Measurements from ENCODE around the gene CHST8. TPM values are rescaled to one million over a fixed set of nuclear protein-coding genes. Genes with fewer than 3 reads are reported as not detected.

CHST8 gene
- polyA plus RNA-seq, 1 of the 3 experiments (the other 2 are of a cell fraction): 0.05 TPM

DNA sequence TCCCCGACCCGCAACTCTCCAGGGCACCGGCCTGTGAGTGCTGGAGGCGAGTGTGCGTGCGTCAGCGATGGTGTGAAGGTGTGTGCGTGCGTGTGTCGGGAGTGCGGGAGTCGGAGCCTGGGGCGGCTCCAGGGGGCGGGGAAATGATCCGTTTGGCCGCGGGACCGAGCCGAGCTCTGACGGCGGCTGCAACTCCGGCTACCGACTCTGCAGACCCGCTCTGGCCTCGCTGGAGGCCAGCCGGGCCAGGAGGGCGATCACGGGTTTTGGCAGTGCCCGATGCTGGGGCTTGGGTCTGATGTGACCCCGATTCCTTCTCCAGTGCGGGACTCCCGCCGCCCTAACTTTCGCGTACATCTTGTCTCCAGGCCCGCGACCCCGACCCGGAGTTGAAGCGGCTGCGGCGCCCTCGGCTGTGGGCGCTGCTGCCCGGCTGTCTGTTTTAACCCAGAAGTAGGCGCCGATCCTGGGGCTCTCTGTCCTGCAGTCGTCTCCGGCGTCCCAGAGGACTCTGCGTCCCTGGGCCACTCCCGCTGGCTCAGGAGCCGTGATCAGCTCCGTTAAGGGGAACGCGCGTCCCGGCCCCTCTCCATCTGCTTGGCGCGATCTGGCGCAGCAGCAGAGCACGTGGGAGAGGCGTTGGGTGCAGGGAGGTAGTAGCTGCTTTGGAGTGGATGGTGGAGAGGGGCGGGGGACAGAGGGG, 1.2 kb downstream of the CHST8 start:
- H3K9ac ChIP-seq: no peak overlapping the region
- H3K36me3 ChIP-seq (replicated peaks in 1 of 2; ENCODE audit: control insufficient read depth in 1 of 2, insufficient read depth in 2 of 2, low read length in 1 of 2): no peaks in the 10 kb centered on the region
- peaks cover 17% of the 10 kb centered on the region; the same call in 1 of the 2 replicates for H3K27me3 ChIP-seq (ENCODE audit: insufficient read depth)
- H3K4me1 ChIP-seq (ENCODE audit: control insufficient read depth in 1 of 2, insufficient read depth in 2 of 2, low read depth in 1 of 2, low read length in 1 of 2): peaks cover 0 to 11% of the 10 kb centered on the region in 2 experiments; a peak in 1 of 4 replicates
- no peaks in the 10 kb centered on the region for H3K9me3 ChIP-seq
- WGBS (ENCODE audit: low lambda C conversion rate): 24% methylated on average over 37 of the region's 64 CpGs
- H2AFZ ChIP-seq (ENCODE audit: low read depth): no peak overlapping the region
- CTCF ChIA-PET: interaction anchor here (0.9 to 1.7 kb wide), 10 partner anchors 56 to 381 kb away, joined by 3 to 6 read pairs (median 4); no protein-coding TSS in a partner anchor
- TF ChIP-seq MXI1 (IDR thresholded peaks at IDR 0.05; ENCODE audit: low read depth, low read length): peak; percentile 55; the same call in 1 of the 2 replicates
- TF ChIP-seq RAD21 (IDR thresholded peaks at IDR 0.05; ENCODE audit: low read length): no peak
- H3K79me2 ChIP-seq (ENCODE audit: insufficient read depth): no peaks in the 10 kb centered on the region
- no peaks in the 10 kb centered on the region for H3F3A ChIP-seq (replicated peaks; ENCODE audit: insufficient read depth)
- peak; percentile 72 for DNase-seq
- H3K4me2 ChIP-seq: peak overlapping the region; percentile 44; the same call in 1 of the 2 replicates
- H4K20me1 ChIP-seq (ENCODE audit: insufficient read depth): no peaks in the 10 kb centered on the region
- no peak overlapping the region for H3K27ac ChIP-seq (ENCODE audit: low read depth in 2 of 2, low read length in 1 of 2)
- H3K9me2 ChIP-seq: no peaks in the 10 kb centered on the region
- POLR2A ChIA-PET: no interaction called here
- H3K4me3 ChIP-seq (ENCODE audit: low read depth in 2 of 2, low read length in 1 of 2): peak overlapping the region in 1 of 2 experiments; percentile 49; a peak in 2 of 4 replicates

DNA sequence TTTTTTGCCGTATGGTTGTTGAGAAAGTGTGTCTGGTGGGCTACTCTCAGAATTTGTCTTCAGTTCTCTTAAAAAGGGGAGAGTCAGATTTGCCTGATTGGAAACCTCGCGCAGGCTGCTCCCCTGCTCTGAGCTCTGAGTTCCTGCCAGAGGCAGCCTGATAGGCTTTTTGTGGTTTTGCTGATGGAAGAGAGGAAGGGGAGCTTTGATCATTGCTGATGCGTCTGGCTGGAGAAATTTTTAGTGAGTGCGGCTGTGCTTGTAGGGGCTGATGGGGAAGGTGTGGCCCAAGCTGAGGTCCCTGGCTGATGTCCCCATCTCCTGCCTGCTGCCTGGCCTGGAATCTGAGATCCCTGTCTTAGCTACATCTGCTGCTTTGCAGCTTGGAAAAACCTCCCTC, 2.8 kb downstream of the CHST8 start:
- no peak overlapping the region for H3K4me3 ChIP-seq (ENCODE audit: low read depth in 2 of 2, low read length in 1 of 2)
- no peak for DNase-seq
- no peaks in the 10 kb centered on the region for H3K9me2 ChIP-seq
- no peaks in the 10 kb centered on the region for H4K20me1 ChIP-seq (ENCODE audit: insufficient read depth)
- H3K27ac ChIP-seq (ENCODE audit: low read depth in 2 of 2, low read length in 1 of 2): no peak overlapping the region
- no peaks in the 10 kb centered on the region for H3K9me3 ChIP-seq
- H3K36me3 ChIP-seq (replicated peaks in 1 of 2; ENCODE audit: control insufficient read depth in 1 of 2, insufficient read depth in 2 of 2, low read length in 1 of 2): no peaks in the 10 kb centered on the region
- POLR2A ChIA-PET: no interaction called here
- H3K27me3 ChIP-seq (ENCODE audit: insufficient read depth): peaks cover 17% of the 10 kb centered on the region; the same call in 1 of the 2 replicates
- no peaks in the 10 kb centered on the region for H3F3A ChIP-seq (replicated peaks; ENCODE audit: insufficient read depth)
- H3K79me2 ChIP-seq (ENCODE audit: insufficient read depth): no peaks in the 10 kb centered on the region
- TF ChIP-seq, protein P1, sequence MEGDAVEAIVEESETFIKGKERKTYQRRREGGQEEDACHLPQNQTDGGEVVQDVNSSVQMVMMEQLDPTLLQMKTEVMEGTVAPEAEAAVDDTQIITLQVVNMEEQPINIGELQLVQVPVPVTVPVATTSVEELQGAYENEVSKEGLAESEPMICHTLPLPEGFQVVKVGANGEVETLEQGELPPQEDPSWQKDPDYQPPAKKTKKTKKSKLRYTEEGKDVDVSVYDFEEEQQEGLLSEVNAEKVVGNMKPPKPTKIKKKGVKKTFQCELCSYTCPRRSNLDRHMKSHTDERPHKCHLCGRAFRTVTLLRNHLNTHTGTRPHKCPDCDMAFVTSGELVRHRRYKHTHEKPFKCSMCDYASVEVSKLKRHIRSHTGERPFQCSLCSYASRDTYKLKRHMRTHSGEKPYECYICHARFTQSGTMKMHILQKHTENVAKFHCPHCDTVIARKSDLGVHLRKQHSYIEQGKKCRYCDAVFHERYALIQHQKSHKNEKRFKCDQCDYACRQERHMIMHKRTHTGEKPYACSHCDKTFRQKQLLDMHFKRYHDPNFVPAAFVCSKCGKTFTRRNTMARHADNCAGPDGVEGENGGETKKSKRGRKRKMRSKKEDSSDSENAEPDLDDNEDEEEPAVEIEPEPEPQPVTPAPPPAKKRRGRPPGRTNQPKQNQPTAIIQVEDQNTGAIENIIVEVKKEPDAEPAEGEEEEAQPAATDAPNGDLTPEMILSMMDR (IDR thresholded peaks at IDR 0.05): no peak
- TF ChIP-seq POLR2AphosphoS5 (IDR thresholded peaks at IDR 0.05; ENCODE audit: low read depth, low read length) (no peak), JUND (IDR thresholded peaks at IDR 0.05) (no peak)
- no peak overlapping the region for H3K9ac ChIP-seq
- CTCF ChIA-PET: interaction anchor here (0.7 to 1.6 kb wide), 6 partner anchors 11 to 217 kb away, joined by 3 to 4 read pairs (median 3); no protein-coding TSS in a partner anchor
- peaks cover 0 to 14% of the 10 kb centered on the region in 2 experiments; a peak in 1 of 4 replicates for H3K4me1 ChIP-seq (ENCODE audit: control insufficient read depth in 1 of 2, insufficient read depth in 2 of 2, low read depth in 1 of 2, low read length in 1 of 2)
- 72% methylated on average over 5 of the region's 5 CpGs for WGBS (ENCODE audit: low lambda C conversion rate)
- H2AFZ ChIP-seq (ENCODE audit: low read depth): no peak overlapping the region
- H3K4me2 ChIP-seq: no peak overlapping the region

DNA sequence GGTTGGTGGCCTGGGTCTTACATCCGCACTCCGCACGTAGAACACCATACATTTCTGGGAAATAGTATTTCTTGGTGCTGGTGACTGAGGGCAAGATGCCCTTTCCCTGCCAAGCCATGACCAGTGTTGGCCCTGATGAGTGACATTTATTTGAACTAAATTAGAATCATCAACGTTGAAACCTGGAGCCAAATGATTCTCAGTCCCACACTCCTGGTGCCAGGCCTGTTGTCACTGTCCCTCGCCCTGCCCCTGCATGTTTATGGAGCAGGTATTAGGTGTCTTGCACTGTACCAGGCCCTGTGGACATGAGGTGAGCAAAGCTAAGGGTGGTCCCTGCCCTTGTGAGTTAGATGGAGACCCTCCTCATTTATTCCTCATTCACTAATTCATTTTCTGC, 5.8 kb downstream of the CHST8 start:
- H2AFZ ChIP-seq (ENCODE audit: low read depth): no peak overlapping the region
- DNase-seq: no peak
- no peaks in the 10 kb centered on the region for H3K79me2 ChIP-seq (ENCODE audit: insufficient read depth)
- peaks cover 11% of the 10 kb centered on the region; the same call in 1 of the 2 replicates for H3K27me3 ChIP-seq (ENCODE audit: insufficient read depth)
- no peak overlapping the region for H3K27ac ChIP-seq (ENCODE audit: low read depth in 2 of 2, low read length in 1 of 2)
- no peaks in the 10 kb centered on the region for H3K36me3 ChIP-seq (replicated peaks in 1 of 2; ENCODE audit: control insufficient read depth in 1 of 2, insufficient read depth in 2 of 2, low read length in 1 of 2)
- ChIA-PET POLR2A (no interaction called here), CTCF (interaction anchor here (0.5 to 1.7 kb wide), 2 partner anchors 63 to 197 kb away, joined by 3 to 5 read pairs; no protein-coding TSS in a partner anchor)
- H3K9ac ChIP-seq: no peak overlapping the region
- no peak for TF ChIP-seq GABPA (IDR thresholded peaks at IDR 0.05; ENCODE audit: low read depth)
- no peak for TF ChIP-seq POLR2AphosphoS5 (IDR thresholded peaks at IDR 0.05; ENCODE audit: low read depth, low read length)
- TF ChIP-seq, protein P2, sequence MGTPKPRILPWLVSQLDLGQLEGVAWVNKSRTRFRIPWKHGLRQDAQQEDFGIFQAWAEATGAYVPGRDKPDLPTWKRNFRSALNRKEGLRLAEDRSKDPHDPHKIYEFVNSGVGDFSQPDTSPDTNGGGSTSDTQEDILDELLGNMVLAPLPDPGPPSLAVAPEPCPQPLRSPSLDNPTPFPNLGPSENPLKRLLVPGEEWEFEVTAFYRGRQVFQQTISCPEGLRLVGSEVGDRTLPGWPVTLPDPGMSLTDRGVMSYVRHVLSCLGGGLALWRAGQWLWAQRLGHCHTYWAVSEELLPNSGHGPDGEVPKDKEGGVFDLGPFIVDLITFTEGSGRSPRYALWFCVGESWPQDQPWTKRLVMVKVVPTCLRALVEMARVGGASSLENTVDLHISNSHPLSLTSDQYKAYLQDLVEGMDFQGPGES (IDR thresholded peaks at IDR 0.05; ENCODE audit: low read depth, low read length): no peak
- no peak for TF ChIP-seq RAD21 (IDR thresholded peaks at IDR 0.05; ENCODE audit: low read length)
- TF ChIP-seq FOXJ3 (CRISPR knock-in tag; IDR thresholded peaks at IDR 0.05): no peak
- TF ChIP-seq, protein P3, sequence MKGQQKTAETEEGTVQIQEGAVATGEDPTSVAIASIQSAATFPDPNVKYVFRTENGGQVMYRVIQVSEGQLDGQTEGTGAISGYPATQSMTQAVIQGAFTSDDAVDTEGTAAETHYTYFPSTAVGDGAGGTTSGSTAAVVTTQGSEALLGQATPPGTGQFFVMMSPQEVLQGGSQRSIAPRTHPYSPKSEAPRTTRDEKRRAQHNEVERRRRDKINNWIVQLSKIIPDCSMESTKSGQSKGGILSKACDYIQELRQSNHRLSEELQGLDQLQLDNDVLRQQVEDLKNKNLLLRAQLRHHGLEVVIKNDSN (IDR thresholded peaks at IDR 0.05; ENCODE audit: borderline replicate concordance, low read depth): no peak
- TF ChIP-seq YY1 (IDR thresholded peaks at IDR 0.05; ENCODE audit: low read depth): no peak
- TF ChIP-seq, protein P4, sequence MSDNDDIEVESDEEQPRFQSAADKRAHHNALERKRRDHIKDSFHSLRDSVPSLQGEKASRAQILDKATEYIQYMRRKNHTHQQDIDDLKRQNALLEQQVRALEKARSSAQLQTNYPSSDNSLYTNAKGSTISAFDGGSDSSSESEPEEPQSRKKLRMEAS (IDR thresholded peaks at IDR 0.05; ENCODE audit: low read depth): no peak
- TF ChIP-seq CHD2 (IDR thresholded peaks at IDR 0.05; ENCODE audit: low read length, partially characterized antibody): no peak
- 64% methylated on average over 5 of the region's 5 CpGs for WGBS (ENCODE audit: low lambda C conversion rate)
- H3K4me1 ChIP-seq (ENCODE audit: control insufficient read depth in 1 of 2, insufficient read depth in 2 of 2, low read depth in 1 of 2, low read length in 1 of 2): peaks cover 0 to 21% of the 10 kb centered on the region in 2 experiments; a peak in 1 of 4 replicates
- no peak overlapping the region for H3K4me2 ChIP-seq
- no peaks in the 10 kb centered on the region for H3K9me2 ChIP-seq
- H3K9me3 ChIP-seq: no peaks in the 10 kb centered on the region
- no peaks in the 10 kb centered on the region for H3F3A ChIP-seq (replicated peaks; ENCODE audit: insufficient read depth)
- H3K4me3 ChIP-seq (ENCODE audit: low read depth in 2 of 2, low read length in 1 of 2): no peak overlapping the region
- no peaks in the 10 kb centered on the region for H4K20me1 ChIP-seq (ENCODE audit: insufficient read depth)

All from SK-N-SH (cell line).